Activated CD4-positive, alpha-beta memory T cell treated with anti-CD3 and anti-CD28 coated beads for 36 hours (primary cell): Measurements from ENCODE around the gene UIMC1. TPM values are rescaled to one million over a fixed set of nuclear protein-coding genes. Genes with fewer than 3 reads are reported as not detected.

Source experiments
- CTCF ChIA-PET: fragments of 350-600 bp; sonication (Branson Sonifier 250); formaldehyde crosslinking; loops from one replicate; lab custom pipeline; 2021; ENCODE audit warnings: antibody characterized with exemption, inconsistent platforms; lab: Charles Lee
- POLR2A ChIA-PET: fragments of 350-600 bp; sonication (Branson Sonifier 250); formaldehyde crosslinking; loops from one replicate; lab custom pipeline; 2021; ENCODE audit warnings: antibody characterized with exemption; lab: Charles Lee
- DNase-seq: peaks from one replicate; pipeline ENCODE4 v3.0.0-alpha.2; 2020
- H3K27ac Mint-ChIP-seq: one replicate; pipeline ENCODE4 v1.8.0; 2021; ENCODE audit warnings: mixed read lengths
- H3K27me3 Mint-ChIP-seq: one replicate; pipeline ENCODE4 v1.8.0; 2021; ENCODE audit warnings: mixed read lengths
- H3K36me3 Mint-ChIP-seq: one replicate; pipeline ENCODE4 v1.8.0; 2021; ENCODE audit warnings: mixed read lengths
- H3K4me1 Mint-ChIP-seq: one replicate; pipeline ENCODE4 v1.8.0; 2021; ENCODE audit warnings: low read depth, mixed read lengths
- H3K4me3 Mint-ChIP-seq: one replicate; pipeline ENCODE4 v1.8.0; 2021; ENCODE audit warnings: mild to moderate bottlenecking, mixed read lengths
- H3K9me3 Mint-ChIP-seq: one replicate; pipeline ENCODE4 v1.8.0; 2021; ENCODE audit warnings: mixed read lengths
- intact Hi-C: fragments of 100-400 bp; cut with micrococcal nuclease; formaldehyde crosslinking; loops from one replicate; pipeline ENCODE4 v1.15.1; 2023
- total RNA-seq, 2 experiments: library from RNA; stranded (reverse); gene quantifications; one replicate each; pipeline ENCODE4 v1.2.3, GENCODE V29; 2021

Gene UIMC1
- total RNA-seq, 2 experiments from 2014 or later: 52.9 to 53.5 TPM

DNA sequence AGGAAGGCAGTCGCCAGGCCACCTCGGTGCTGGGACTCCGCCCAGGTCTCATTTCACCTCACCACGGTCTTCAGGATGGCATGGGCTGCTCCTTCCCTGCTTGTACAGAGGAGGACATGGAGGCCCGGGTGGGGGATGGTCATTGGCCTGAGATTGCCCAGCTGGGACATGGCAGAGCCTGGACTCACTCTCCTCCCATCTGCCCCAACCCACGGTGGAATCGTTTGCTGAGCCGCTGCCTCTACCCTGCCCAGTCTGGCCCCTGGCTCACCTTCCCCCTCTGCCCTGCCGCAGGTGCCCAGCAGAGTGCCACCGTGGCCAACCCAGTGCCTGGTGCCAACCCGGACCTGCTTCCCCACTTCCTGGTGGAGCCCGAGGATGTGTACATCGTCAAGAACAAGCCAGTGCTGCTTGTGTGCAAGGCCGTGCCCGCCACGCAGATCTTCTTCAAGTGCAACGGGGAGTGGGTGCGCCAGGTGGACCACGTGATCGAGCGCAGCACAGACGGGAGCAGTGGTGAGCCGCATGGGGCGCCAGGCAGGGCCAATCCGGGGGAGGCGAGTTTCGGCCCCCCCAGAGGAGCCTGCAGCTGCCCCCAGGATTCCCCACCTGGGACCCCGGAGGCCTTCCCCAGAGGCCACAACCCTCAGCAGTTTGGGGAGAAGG is 144.1 kb downstream of the UIMC1 start:
- no peak for DNase-seq
- no peak overlapping the region for H3K27ac Mint-ChIP-seq
- H3K27me3 Mint-ChIP-seq: peaks cover 32% of the 10 kb centered on the region
- CTCF ChIA-PET: no interaction called here
- H3K9me3 Mint-ChIP-seq: no peaks in the 10 kb centered on the region
- no peak overlapping the region for H3K4me3 Mint-ChIP-seq
- H3K4me1 Mint-ChIP-seq: no peaks in the 10 kb centered on the region
- POLR2A ChIA-PET: no interaction called here
- no peaks in the 10 kb centered on the region for H3K36me3 Mint-ChIP-seq
- intact Hi-C loops: no loop called here

DNA sequence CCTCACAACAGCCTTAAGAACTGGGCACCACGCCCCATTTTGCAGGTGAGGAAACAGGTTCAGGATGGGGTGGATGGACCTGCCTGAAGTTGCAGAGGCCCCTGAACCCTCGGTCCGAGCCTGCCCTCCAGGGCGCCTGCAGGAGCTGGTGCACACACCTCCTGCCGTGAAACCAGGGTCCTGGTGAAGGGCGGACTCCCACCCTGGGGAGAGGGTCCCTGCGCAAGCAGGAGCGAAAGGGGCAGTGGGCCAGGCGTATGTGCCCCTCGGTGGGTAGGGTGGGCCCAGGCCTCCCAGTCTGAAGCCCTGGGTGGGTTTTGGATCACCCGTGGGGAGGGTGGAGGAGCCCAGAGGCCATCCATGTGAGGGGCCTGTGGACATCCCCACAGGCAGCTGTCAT is 145.3 kb downstream of the UIMC1 start:
- no peaks in the 10 kb centered on the region for H3K9me3 Mint-ChIP-seq
- intact Hi-C loops: no loop called here
- no peak overlapping the region for H3K27ac Mint-ChIP-seq
- POLR2A ChIA-PET: no interaction called here
- CTCF ChIA-PET: no interaction called here
- no peaks in the 10 kb centered on the region for H3K36me3 Mint-ChIP-seq
- DNase-seq: no peak
- peaks cover 31% of the 10 kb centered on the region for H3K27me3 Mint-ChIP-seq
- no peaks in the 10 kb centered on the region for H3K4me1 Mint-ChIP-seq
- H3K4me3 Mint-ChIP-seq: no peak overlapping the region

DNA sequence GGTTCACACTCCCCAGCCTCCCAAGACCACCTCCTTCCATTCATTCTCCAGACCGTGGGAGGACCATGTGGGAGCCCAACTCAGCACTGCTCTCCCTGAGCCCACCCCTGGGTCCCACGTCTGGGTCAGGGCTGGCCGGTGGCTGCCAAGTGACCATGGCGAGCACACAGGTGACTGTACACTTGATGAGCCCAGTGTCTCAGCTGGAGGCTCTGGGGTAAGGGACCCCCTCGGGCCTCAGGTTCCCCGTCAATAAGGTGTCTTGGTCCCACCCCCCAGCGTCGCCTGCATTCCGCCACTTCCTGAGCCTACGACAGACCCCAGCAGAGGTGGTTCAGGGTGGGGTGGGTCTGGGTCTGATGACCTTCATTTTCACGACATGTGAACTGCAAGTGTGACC is 146.2 kb downstream of the UIMC1 start:
- POLR2A ChIA-PET: no interaction called here

DNA sequence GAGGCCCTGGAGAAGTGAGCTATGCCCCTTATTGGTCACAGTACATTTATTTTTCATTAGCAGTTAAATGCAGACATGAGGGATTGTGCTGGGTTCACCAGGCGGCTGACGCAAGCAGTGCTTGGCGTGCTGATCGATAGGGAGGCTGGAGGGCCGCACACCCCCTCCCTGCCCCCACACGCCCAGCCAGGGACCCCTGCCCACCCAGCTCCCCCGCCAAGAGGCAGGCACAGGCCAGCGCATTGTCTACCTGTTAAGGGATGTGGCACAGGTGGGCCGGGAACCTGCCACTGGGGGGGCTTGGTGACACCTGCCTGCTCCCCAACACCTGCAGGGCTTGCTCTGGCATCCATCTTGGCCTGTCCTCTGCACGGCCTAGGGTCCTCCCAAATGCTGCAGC is 146.7 kb downstream of the UIMC1 start:
- peaks cover 25% of the 10 kb centered on the region for H3K27me3 Mint-ChIP-seq
- H3K9me3 Mint-ChIP-seq: no peaks in the 10 kb centered on the region
- intact Hi-C loops: no loop called here
- ChIA-PET CTCF (no interaction called here), POLR2A (no interaction called here)
- no peak for DNase-seq
- no peaks in the 10 kb centered on the region for H3K36me3 Mint-ChIP-seq
- no peak overlapping the region for H3K4me3 Mint-ChIP-seq
- H3K27ac Mint-ChIP-seq: no peak overlapping the region
- no peaks in the 10 kb centered on the region for H3K4me1 Mint-ChIP-seq

More for the DNA sequence above, 146.2 kb downstream of the UIMC1 start:
- DNase-seq: no peak
- Mint-ChIP-seq H3K4me1 (no peaks in the 10 kb centered on the region), H3K27me3 (peaks cover 26% of the 10 kb centered on the region), H3K27ac (no peak overlapping the region), H3K4me3 (no peak overlapping the region), H3K9me3 (no peaks in the 10 kb centered on the region), H3K36me3 (no peaks in the 10 kb centered on the region)
- CTCF ChIA-PET: no interaction called here
- intact Hi-C loops: no loop called here

DNA sequence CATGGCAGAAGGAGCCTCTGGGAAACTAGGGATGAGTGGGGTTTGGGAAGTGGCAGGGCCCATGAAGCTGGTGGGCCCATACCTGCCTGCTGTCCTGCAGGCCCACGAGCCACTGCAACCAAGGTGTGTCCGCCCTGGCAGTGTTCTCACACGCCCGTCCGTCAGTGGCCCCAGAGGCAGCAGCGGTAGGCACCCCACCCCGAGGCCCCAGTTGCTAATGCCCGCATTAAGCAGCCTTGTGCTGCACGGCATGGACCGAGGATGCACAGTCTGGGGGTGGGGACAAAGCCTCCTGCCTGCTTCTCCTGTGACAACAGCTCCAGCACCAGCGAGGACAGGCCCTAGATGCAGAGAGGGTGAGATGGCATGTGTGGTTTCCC is 148.7 kb downstream of the UIMC1 start:
- H3K27ac Mint-ChIP-seq: no peak overlapping the region
- H3K4me1 Mint-ChIP-seq: no peaks in the 10 kb centered on the region
- POLR2A ChIA-PET: no interaction called here
- no peaks in the 10 kb centered on the region for H3K9me3 Mint-ChIP-seq
- no peaks in the 10 kb centered on the region for H3K36me3 Mint-ChIP-seq
- no peak for DNase-seq
- intact Hi-C loops: no loop called here
- H3K4me3 Mint-ChIP-seq: no peak overlapping the region
- H3K27me3 Mint-ChIP-seq: peaks cover 17% of the 10 kb centered on the region
- CTCF ChIA-PET: no interaction called here

DNA sequence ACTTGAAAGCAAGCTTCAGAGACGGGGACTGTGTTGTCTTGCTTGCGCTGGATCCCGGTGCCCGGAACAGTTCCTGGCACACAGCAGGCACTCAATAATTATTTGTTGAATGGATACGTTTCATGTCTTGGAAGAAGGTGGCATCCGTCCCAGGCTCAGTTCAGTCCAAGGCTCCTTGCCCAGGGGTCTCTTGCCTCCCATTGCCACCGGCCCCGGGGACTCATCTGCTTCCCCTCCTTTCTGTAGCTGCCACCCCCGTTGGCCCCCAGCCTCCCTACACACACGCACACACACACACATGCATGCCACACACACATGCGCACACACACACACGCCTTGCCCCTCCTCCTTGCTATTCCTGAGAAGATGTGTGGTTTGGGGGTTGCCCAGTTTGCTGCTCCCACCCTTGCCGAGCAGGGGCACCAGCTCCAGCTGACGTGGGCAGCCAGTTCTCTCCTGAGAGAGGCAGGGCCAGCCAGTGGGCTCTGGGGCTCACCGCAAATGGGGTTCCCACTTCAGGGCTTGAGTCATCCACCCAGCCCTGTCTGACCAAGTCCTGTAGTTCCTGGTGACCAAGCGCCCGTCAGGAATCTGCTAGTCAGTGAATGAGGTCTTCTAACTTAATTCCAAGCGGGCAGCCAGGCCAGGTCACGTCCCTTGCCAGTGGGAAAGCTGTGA is 149.2 kb downstream of the UIMC1 start:
- no peaks in the 10 kb centered on the region for H3K4me1 Mint-ChIP-seq
- H3K27ac Mint-ChIP-seq: no peak overlapping the region
- no peaks in the 10 kb centered on the region for H3K36me3 Mint-ChIP-seq
- peaks cover 13% of the 10 kb centered on the region for H3K27me3 Mint-ChIP-seq
- H3K9me3 Mint-ChIP-seq: no peaks in the 10 kb centered on the region
- CTCF ChIA-PET: no interaction called here
- POLR2A ChIA-PET: no interaction called here
- no peak for DNase-seq
- no peak overlapping the region for H3K4me3 Mint-ChIP-seq
- intact Hi-C loops: no loop called here

DNA sequence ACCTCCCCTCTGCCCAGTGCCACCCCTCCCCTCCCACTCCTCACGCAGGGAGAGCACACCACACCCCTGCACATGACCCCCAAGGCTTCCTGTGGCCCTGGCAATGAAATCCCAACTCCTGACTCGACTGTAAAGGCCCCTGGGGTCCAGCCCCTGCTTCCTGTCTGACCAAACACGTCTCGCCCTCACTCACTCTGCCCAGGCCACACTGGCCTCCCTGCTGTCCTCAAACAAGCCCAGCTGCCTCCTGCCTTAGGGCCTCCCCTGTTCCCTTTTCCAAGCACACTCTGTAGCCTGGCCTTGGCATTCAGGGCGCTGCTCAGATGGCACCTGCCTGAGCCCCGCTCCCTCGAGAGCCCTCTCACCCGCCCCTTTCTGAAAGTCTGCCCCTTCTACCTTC is 149.8 kb downstream of the UIMC1 start:
- ChIA-PET CTCF (no interaction called here), POLR2A (no interaction called here)
- Mint-ChIP-seq H3K27me3 (peaks cover 12% of the 10 kb centered on the region), H3K9me3 (no peaks in the 10 kb centered on the region), H3K27ac (peak overlapping the region; percentile 10), H3K4me3 (no peak overlapping the region), H3K4me1 (no peaks in the 10 kb centered on the region), H3K36me3 (no peaks in the 10 kb centered on the region)
- no peak for DNase-seq
- intact Hi-C loops: no loop called here

DNA sequence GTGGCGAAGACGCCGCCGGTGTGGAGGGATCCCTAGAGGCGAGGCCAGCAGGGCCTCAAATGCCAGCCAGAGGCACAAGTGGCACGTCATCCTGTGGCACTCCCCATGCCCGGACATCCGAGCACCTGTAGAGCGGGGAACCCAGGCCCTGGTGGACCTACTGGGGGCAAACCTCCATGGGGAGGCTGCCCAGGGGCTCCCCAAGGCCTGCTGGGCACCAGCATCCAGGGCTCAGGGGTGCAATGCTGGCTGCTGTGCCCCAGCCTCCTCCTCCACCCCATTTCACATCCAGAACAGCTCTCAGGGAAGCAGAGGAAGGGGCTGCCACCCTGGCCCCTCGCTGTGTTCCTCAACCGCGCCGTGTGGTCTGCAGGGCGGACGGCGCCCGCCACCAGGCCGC is 151.0 kb downstream of the UIMC1 start:
- no peak overlapping the region for H3K4me3 Mint-ChIP-seq
- H3K36me3 Mint-ChIP-seq: no peaks in the 10 kb centered on the region
- ChIA-PET CTCF (no interaction called here), POLR2A (no interaction called here)
- no peak for DNase-seq
- no peaks in the 10 kb centered on the region for H3K9me3 Mint-ChIP-seq
- no peak overlapping the region for H3K27ac Mint-ChIP-seq
- intact Hi-C loops: no loop called here
- H3K27me3 Mint-ChIP-seq: peaks cover 10% of the 10 kb centered on the region
- no peaks in the 10 kb centered on the region for H3K4me1 Mint-ChIP-seq

Other genes with a start within 250 kb of the UIMC1 start
- gene UNC5A, start 196.2 kb downstream of the UIMC1 start, total RNA-seq: not detected
- gene HK3, start 107.4 kb downstream of the UIMC1 start, total RNA-seq: under 1 TPM; 0.22 to 0.62 TPM
- 10 to 100 TPM; 12.7 to 15.6 TPM for gene ZNF346, start 15.9 kb upstream of the UIMC1 start, total RNA-seq
- under 1 TPM; 0.76 to 0.87 TPM for gene FGFR4, start 80.1 kb upstream of the UIMC1 start, total RNA-seq
- gene NSD1, start 127.0 kb upstream of the UIMC1 start, total RNA-seq: 10 to 100 TPM; 54.6 to 55.5 TPM